Keratinocyte (primary cell): ENCODE results near the gene MAST2. TPM values are rescaled to one million over a fixed set of nuclear protein-coding genes. Genes with fewer than 3 reads are reported as not detected.
A peak's percentile ranks its signal among the peaks of the same experiment; 100 is the strongest.

Experiments
- DNase-seq: peaks from one replicate; pipeline ENCODE4 v3.0.0-alpha.2; 2011; ENCODE audit warnings: low read depth, missing footprints, low spot score
- FAIRE-seq: peaks from 2 replicates; lab custom pipeline; 2011; peaks lifted over from hg19 to GRCh38; lab: Jason Lieb, UNC
- H2AFZ ChIP-seq: 2 replicates; pipeline ENCODE4 v1.6.0; 2012; ENCODE audit warnings: low read length, control low read depth, inconsistent platforms; ENCODE audit not compliant: control insufficient read depth
- H3K27ac ChIP-seq: 2 replicates; pipeline ENCODE4 v1.5.1; 2011; ENCODE audit warnings: low read length; ENCODE audit not compliant: control insufficient read depth, insufficient read depth
- H3K27me3 ChIP-seq: 3 replicates; pipeline ENCODE4 v1.6.0; 2011; ENCODE audit warnings: low read length; ENCODE audit not compliant: control insufficient read depth, insufficient read depth; ENCODE audit errors: extremely low read depth
- H3K36me3 ChIP-seq, 2 experiments: 2 replicates in 1 of 2; 3 replicates in 1 of 2; pipeline ENCODE4 v1.5.1; 2011; ENCODE audit warnings: low read length in 2 of 2, mild to moderate bottlenecking in 1 of 2; ENCODE audit not compliant: control insufficient read depth in 2 of 2, insufficient read depth in 2 of 2; ENCODE audit errors: extremely low read depth in 1 of 2
- H3K4me1 ChIP-seq: 3 replicates; pipeline ENCODE4 v1.5.1; 2011; ENCODE audit warnings: low read length; ENCODE audit not compliant: control insufficient read depth, insufficient read depth; ENCODE audit errors: extremely low read depth
- H3K4me2 ChIP-seq: 3 replicates; pipeline ENCODE4 v1.6.0; 2011; ENCODE audit warnings: low read depth, low read length; ENCODE audit not compliant: control insufficient read depth, insufficient read depth; ENCODE audit errors: extremely low read depth
- H3K4me3 ChIP-seq, 3 experiments: fragments of 200-600 bp in 1 of 3; sonication (generic) in 1 of 3; 2 replicates in 2 of 3; 3 replicates in 1 of 3; pipeline ENCODE4 v1.5.1; 2011 to 2016; ENCODE audit warnings: low read length in 3 of 3, mild to moderate bottlenecking in 3 of 3, control low read depth in 2 of 3, inconsistent platforms in 1 of 3, low read depth in 1 of 3, mixed read lengths in 1 of 3, mixed run types in 1 of 3, moderate library complexity in 1 of 3; ENCODE audit not compliant: control insufficient read depth in 2 of 3, insufficient read depth in 2 of 3; ENCODE audit errors: extremely low read depth in 1 of 3
- H3K79me2 ChIP-seq: 2 replicates; pipeline ENCODE4 v1.6.0; 2012; ENCODE audit warnings: low read length; ENCODE audit not compliant: control insufficient read depth, insufficient read depth
- H3K9ac ChIP-seq: 3 replicates; pipeline ENCODE4 v1.6.0; 2011; ENCODE audit warnings: low read length; ENCODE audit not compliant: control insufficient read depth, insufficient read depth; ENCODE audit errors: extremely low read depth
- H3K9me1 ChIP-seq: 3 replicates; pipeline ENCODE4 v1.6.0; 2011; ENCODE audit warnings: low read length; ENCODE audit not compliant: control insufficient read depth, insufficient read depth; ENCODE audit errors: extremely low read depth
- H3K9me3 ChIP-seq: 2 replicates; pipeline ENCODE4 v1.5.1; 2012; ENCODE audit warnings: low read depth, low read length; ENCODE audit not compliant: control insufficient read depth
- H4K20me1 ChIP-seq: 3 replicates; pipeline ENCODE4 v1.6.0; 2011; ENCODE audit warnings: low read length; ENCODE audit not compliant: control insufficient read depth, insufficient read depth; ENCODE audit errors: extremely low read depth
- EZH2 ChIP-seq: IDR thresholded peaks from one replicate; pipeline ENCODE4 v1.6.1; 2012; ENCODE audit warnings: inconsistent platforms, mild to moderate bottlenecking, low read length, moderate library complexity
- dilution Hi-C: fragments of 300-500 bp; cut with MboI; formaldehyde crosslinking; loops from one replicate; pipeline ENCODE4 v1.7.0; 2020; ENCODE audit warnings: low sequenced_read_pairs; ENCODE audit not compliant: extremely low pct_ligation_motif_present
- polyA plus RNA-seq, 5 experiments: library from polyadenylated mRNA; depleted of rRNA in 3 of 5; stranded (reverse) in 3 of 5; stranded (forward) in 1 of 5; unstranded in 1 of 5; fragments of >200 nt; gene quantifications; 1 replicate in 1 of 5; 2 replicates in 3 of 5; 3 replicates in 1 of 5; pipeline versions ENCODE4 v1.2.1 to v1.2.3, GENCODE V29; 2011 to 2012; ENCODE audit warnings: missing spikeins in 2 of 5, low read depth in 1 of 5, low replicate concordance in 1 of 5
- TF ChIP-seq, protein P1 (sequence below), 3 experiments: IDR thresholded peaks in 1 of 3; conservative IDR thresholded peaks in 1 of 3; optimal IDR thresholded peaks in 1 of 3; 2 replicates in 2 of 3; 3 replicates in 1 of 3; pipeline versions ENCODE3 to v1.5.1; 2011; ENCODE audit warnings: low read length in 3 of 3, mild to moderate bottlenecking in 3 of 3, moderate library complexity in 2 of 3, control low read depth in 1 of 3, inconsistent platforms in 1 of 3; ENCODE audit not compliant: insufficient read depth in 2 of 3; ENCODE audit errors: extremely low read depth in 1 of 3

The MAST2 gene
- polyA plus RNA-seq, 1 donor (not counting 4 experiments of a cell fraction or from before 2014, with no cell fraction given), result 12.2 TPM

GRCh38 chr1:45804669-45804969 is 1.2 kb downstream of the MAST2 start:
- Histone ChIP-seq H4K20me1 (no peaks in the 10 kb centered on the region), H3K9me3 (no peaks in the 10 kb centered on the region), H3K4me2 (peak overlapping the region; percentile 94), H3K4me1 (peaks cover 14% of the 10 kb centered on the region), H3K9me1 (no peaks in the 10 kb centered on the region), H3K36me3 (peaks cover 0 to 2% of the 10 kb centered on the region in 2 experiments), H3K79me2 (peaks cover 19% of the 10 kb centered on the region), H2AFZ (no peak overlapping the region), H3K9ac (peak overlapping the region; percentile 67), H3K4me3 (peak overlapping the region; percentile 67 to 89 (median 88)), H3K27ac (no peak overlapping the region), H3K27me3 (no peaks in the 10 kb centered on the region)
- TF ChIP-seq EZH2, result no peak
- TF ChIP-seq, protein P1, sequence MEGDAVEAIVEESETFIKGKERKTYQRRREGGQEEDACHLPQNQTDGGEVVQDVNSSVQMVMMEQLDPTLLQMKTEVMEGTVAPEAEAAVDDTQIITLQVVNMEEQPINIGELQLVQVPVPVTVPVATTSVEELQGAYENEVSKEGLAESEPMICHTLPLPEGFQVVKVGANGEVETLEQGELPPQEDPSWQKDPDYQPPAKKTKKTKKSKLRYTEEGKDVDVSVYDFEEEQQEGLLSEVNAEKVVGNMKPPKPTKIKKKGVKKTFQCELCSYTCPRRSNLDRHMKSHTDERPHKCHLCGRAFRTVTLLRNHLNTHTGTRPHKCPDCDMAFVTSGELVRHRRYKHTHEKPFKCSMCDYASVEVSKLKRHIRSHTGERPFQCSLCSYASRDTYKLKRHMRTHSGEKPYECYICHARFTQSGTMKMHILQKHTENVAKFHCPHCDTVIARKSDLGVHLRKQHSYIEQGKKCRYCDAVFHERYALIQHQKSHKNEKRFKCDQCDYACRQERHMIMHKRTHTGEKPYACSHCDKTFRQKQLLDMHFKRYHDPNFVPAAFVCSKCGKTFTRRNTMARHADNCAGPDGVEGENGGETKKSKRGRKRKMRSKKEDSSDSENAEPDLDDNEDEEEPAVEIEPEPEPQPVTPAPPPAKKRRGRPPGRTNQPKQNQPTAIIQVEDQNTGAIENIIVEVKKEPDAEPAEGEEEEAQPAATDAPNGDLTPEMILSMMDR (optimal IDR thresholded peaks at IDR 0.05 in 1 of 3, IDR thresholded peaks at IDR 0.05 in 1 of 3, conservative IDR thresholded peaks at IDR 0.05 in 1 of 3; ENCODE audit: extremely low read depth in 1 of 3, insufficient read depth in 2 of 3, low read length in 3 of 3), result no peak
- DNase-seq, result no peak
- FAIRE-seq, result no peak
- dilution Hi-C loops, result no loop called here

DNA sequence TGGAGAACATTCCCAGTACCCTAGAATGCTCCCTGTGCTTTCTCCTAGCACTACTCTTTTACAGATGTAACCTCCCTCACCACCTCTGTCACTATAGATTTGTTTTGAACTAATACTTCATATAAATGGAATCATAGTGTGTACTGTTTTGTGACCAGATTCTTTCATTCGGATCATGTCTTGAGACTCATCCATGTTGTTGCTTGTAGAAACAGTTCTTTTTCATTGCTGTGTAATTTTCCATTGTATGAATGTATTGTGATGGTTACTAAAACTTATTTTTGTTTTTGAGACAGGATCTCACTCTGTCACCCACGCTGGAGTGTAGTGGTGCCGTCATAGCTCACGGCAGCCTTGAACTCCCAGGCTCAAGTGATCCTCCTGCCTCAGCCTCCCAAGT is 2.7 kb downstream of the MAST2 start:
- H3K9ac ChIP-seq, result no peak overlapping the region
- TF ChIP-seq, protein P1 (optimal IDR thresholded peaks at IDR 0.05 in 1 of 3, IDR thresholded peaks at IDR 0.05 in 1 of 3, conservative IDR thresholded peaks at IDR 0.05 in 1 of 3; ENCODE audit: extremely low read depth in 1 of 3, insufficient read depth in 2 of 3, low read length in 3 of 3), result no peak
- no peak for TF ChIP-seq EZH2
- H3K27me3 ChIP-seq, result no peaks in the 10 kb centered on the region
- H3K27ac ChIP-seq, result no peak overlapping the region
- no peaks in the 10 kb centered on the region for H3K9me1 ChIP-seq
- peaks cover 21% of the 10 kb centered on the region for H3K79me2 ChIP-seq
- H2AFZ ChIP-seq, result no peak overlapping the region
- H3K4me2 ChIP-seq, result no peak overlapping the region
- FAIRE-seq (no peak), DNase-seq (no peak)
- no peaks in the 10 kb centered on the region for H4K20me1 ChIP-seq
- no peaks in the 10 kb centered on the region for H3K9me3 ChIP-seq
- peaks cover 0 to 2% of the 10 kb centered on the region in 2 experiments for H3K36me3 ChIP-seq
- dilution Hi-C loops, result no loop called here
- no peak overlapping the region for H3K4me3 ChIP-seq
- peaks cover 14% of the 10 kb centered on the region for H3K4me1 ChIP-seq
